HepG2 (cell line): ENCODE data around the gene DIPK1B. TPM values are rescaled to one million over a fixed set of nuclear protein-coding genes. Genes with fewer than 3 reads are reported as not detected.

ENCODE experiments used
- ATAC-seq: fragments of 200-7000 bp; cut with Tn5 transposase; 3 replicates; pipeline ENCODE4 v1.9.1; 2020; ENCODE audit warnings: mild to moderate bottlenecking, moderate library complexity
- BruUV-seq: library from RNA; stranded (reverse); fragments of 400-500 nt; replicated peaks from 2 replicates; lab custom pipeline; 2021; lab: Mats Ljungman, UMichigan
- CTCF ChIA-PET: fragments of 300-600 bp; formaldehyde crosslinking; extraction: SDS; loops from one replicate; lab custom pipeline; 2021; ENCODE audit warnings: low total read pairs, inconsistent platforms, low intra/inter-chr PET ratio; lab: Yijun Ruan, JAX
- POLR2A ChIA-PET: fragments of 350-600 bp; sonication (Branson Sonifier 250); formaldehyde crosslinking; loops from one replicate; lab custom pipeline; 2020; ENCODE audit warnings: antibody characterized with exemption, inconsistent platforms; lab: Yijun Ruan, JAX
- DNase-seq: peaks from one replicate; pipeline ENCODE4 v3.0.0-alpha.2; 2015; ENCODE audit warnings: low spot score
- FAIRE-seq: peaks from 3 replicates; lab custom pipeline; 2011; peaks lifted over from hg19 to GRCh38; lab: Jason Lieb, UNC
- H2AFZ ChIP-seq: one replicate; pipeline ENCODE4 v1.6.1; 2011; ENCODE audit warnings: low read length, inconsistent platforms
- H3K27ac ChIP-seq: fragments of 300-600 bp; 3 replicates; pipeline ENCODE4 v1.8.0; 2011; ENCODE audit warnings: mixed run types, mild to moderate bottlenecking, mixed read lengths, low read length, inconsistent platforms; ENCODE audit not compliant: insufficient read depth; ENCODE audit errors: extremely low read length
- H3K27me3 ChIP-seq, 2 experiments: fragments of 200-600 bp in 1 of 2; 2 replicates in 1 of 2; 3 replicates in 1 of 2; pipeline versions ENCODE4 v1.6.0 to v1.8.0; 2011; ENCODE audit warnings: low read length in 2 of 2, mild to moderate bottlenecking in 2 of 2, moderate library complexity in 2 of 2, inconsistent platforms in 1 of 2; ENCODE audit not compliant: insufficient read depth in 2 of 2, control insufficient read depth in 1 of 2
- H3K36me3 ChIP-seq, 2 experiments: fragments of 200-600 bp in 1 of 2; replicated peaks in 1 of 2; 2 replicates in 1 of 2; 3 replicates in 1 of 2; pipeline versions ENCODE4 v1.5.1 to v1.8.0; 2011; ENCODE audit warnings: low read length in 2 of 2, inconsistent platforms in 1 of 2; ENCODE audit not compliant: insufficient read depth in 2 of 2, control insufficient read depth in 1 of 2
- H3K4me1 ChIP-seq: 2 replicates; pipeline ENCODE4 v1.5.1; 2012; ENCODE audit warnings: low read length, inconsistent platforms; ENCODE audit not compliant: insufficient read depth
- H3K4me2 ChIP-seq: 2 replicates; pipeline ENCODE4 v1.6.0; 2011; ENCODE audit warnings: low read depth, low read length, inconsistent platforms
- H3K4me3 ChIP-seq, 3 experiments: fragments of 200-600 bp in 1 of 3; sonication (generic), shearing (Covaris generic) in 1 of 3; replicated peaks in 1 of 3; 2 replicates each; pipeline ENCODE4 v1.5.1; 2011 to 2016; ENCODE audit warnings: low read length in 3 of 3, inconsistent platforms in 2 of 3, low read depth in 2 of 3, mild to moderate bottlenecking in 2 of 3, control low read depth in 1 of 3, mixed read lengths in 1 of 3; ENCODE audit not compliant: insufficient read depth in 1 of 3
- H3K79me2 ChIP-seq: one replicate; pipeline ENCODE4 v1.6.1; 2011; ENCODE audit warnings: low read length, inconsistent platforms; ENCODE audit not compliant: insufficient read depth
- H3K9ac ChIP-seq: 2 replicates; pipeline ENCODE4 v1.6.0; 2011; ENCODE audit warnings: mild to moderate bottlenecking, low read depth, low read length, inconsistent platforms; ENCODE audit not compliant: insufficient read depth
- H3K9me3 ChIP-seq: 2 replicates; pipeline ENCODE4 v1.5.1; 2012; ENCODE audit warnings: mild to moderate bottlenecking, low read length
- H4K20me1 ChIP-seq: 2 replicates; pipeline ENCODE4 v1.6.0; 2011; ENCODE audit warnings: inconsistent platforms, mild to moderate bottlenecking, low read length, moderate library complexity; ENCODE audit not compliant: insufficient read depth
- ATF3 ChIP-seq: sonication (generic); formaldehyde crosslinking; IDR thresholded peaks from 2 replicates; pipeline ENCODE4 v1.4.0; 2020; ENCODE audit warnings: missing genetic modification reagents
- GRHL1 ChIP-seq: sonication (generic); formaldehyde crosslinking; conservative IDR thresholded peaks from 2 replicates; pipeline ENCODE4 v1.8.0; 2022; ENCODE audit warnings: missing genetic modification reagents
- HNF1B ChIP-seq: sonication (generic); formaldehyde crosslinking; IDR thresholded peaks from 2 replicates; pipeline ENCODE4 v1.5.1; 2020; ENCODE audit warnings: mild to moderate bottlenecking, moderate library complexity, missing genetic modification reagents
- HNRNPL ChIP-seq: fragments of 200-400 bp; formaldehyde crosslinking; IDR thresholded peaks from 2 replicates; pipeline ENCODE4 v1.6.1; 2017; ENCODE audit warnings: mild to moderate bottlenecking, low read depth, low read length
- IKZF5 ChIP-seq: IDR thresholded peaks from 2 replicates; pipeline ENCODE4 v1.6.1; 2018; ENCODE audit warnings: missing genetic modification reagents, mild to moderate bottlenecking, missing compliant biosample characterization
- MAFF ChIP-seq: IDR thresholded peaks from 2 replicates; pipeline ENCODE4 v1.6.1; 2011; ENCODE audit warnings: low read depth, low read length, improper control_type of control experiment
- ONECUT2 ChIP-seq: sonication (generic); formaldehyde crosslinking; IDR thresholded peaks from 2 replicates; pipeline ENCODE4 v1.4.0; 2020; ENCODE audit warnings: missing genetic modification reagents
- PHF20 ChIP-seq: sonication (generic); formaldehyde crosslinking; IDR thresholded peaks from 2 replicates; pipeline ENCODE4 v1.5.0; 2020; ENCODE audit warnings: mild to moderate bottlenecking, missing genetic modification reagents
- PRDM4 ChIP-seq: sonication (generic); formaldehyde crosslinking; IDR thresholded peaks from 2 replicates; pipeline ENCODE4 v1.9.0; 2021; ENCODE audit warnings: missing genetic modification reagents, borderline replicate concordance
- THAP9 ChIP-seq: sonication (generic); formaldehyde crosslinking; IDR thresholded peaks from 2 replicates; pipeline ENCODE4; 2020; ENCODE audit warnings: missing genetic modification reagents, mild to moderate bottlenecking, borderline replicate concordance
- ZNF34 ChIP-seq: sonication (generic); formaldehyde crosslinking; IDR thresholded peaks from 2 replicates; pipeline ENCODE4 v1.4.0; 2020; ENCODE audit warnings: mild to moderate bottlenecking, missing genetic modification reagents, borderline replicate concordance
- ZNF768 ChIP-seq: sonication (generic); formaldehyde crosslinking; IDR thresholded peaks from 2 replicates; pipeline ENCODE4 v1.4.0; 2020; ENCODE audit warnings: missing genetic modification reagents
- ZNF883 ChIP-seq: sonication (generic); formaldehyde crosslinking; IDR thresholded peaks from 2 replicates; pipeline ENCODE4 v1.5.1; 2020; ENCODE audit warnings: mild to moderate bottlenecking, missing genetic modification reagents; ENCODE audit errors: not compliant biosample characterization
- WGBS: methylation state at CpG from one replicate; pipeline ENCODE4 v1.1.6; 2017; ENCODE audit warnings: low lambda C conversion rate; 5-methylcytosine and 5-hydroxymethylcytosine counted together
- in situ Hi-C: cut with HindIII; loops from 2 replicates; pipeline ENCODE4 v1.10.0; 2017; ENCODE audit warnings: low pct_unique_long_range_greater_than_20kb; ENCODE audit not compliant: extremely low pct_ligation_motif_present
- intact Hi-C: fragments of 100-400 bp; cut with micrococcal nuclease; formaldehyde crosslinking; loops from one replicate; pipeline ENCODE4 v1.10.0; 2022; ENCODE audit not compliant: unreplicated experiment
- polyA plus RNA-seq, 8 experiments: library from polyadenylated mRNA; depleted of rRNA in 3 of 8; stranded (reverse) in 7 of 8; unstranded in 1 of 8; fragments of >200 nt; fragmentation: Illumina TruSeq in 4 of 8; extraction: Trizol in 4 of 8; gene quantifications; 2 replicates each; pipeline versions ENCODE4 v1.2.1 to v1.2.3, GENCODE V29; 2011 to 2016; ENCODE audit warnings: low read depth in 4 of 8, missing spikeins in 1 of 8, mixed read lengths in 1 of 8; ENCODE audit not compliant: insufficient read depth in 1 of 8
- total RNA-seq, 5 experiments: library from RNA; depleted of rRNA; stranded (reverse); fragments of >200 nt; fragmentation: Illumina TruSeq; extraction: Trizol; gene quantifications; 2 replicates each; pipeline ENCODE4 v1.2.3, GENCODE V29; 2016; ENCODE audit warnings: low read depth in 1 of 5

DIPK1B gene
- total and polyA plus RNA-seq, 2 of the 13 experiments (the other 11 are each of a cell fraction or from before 2014, with no cell fraction given), result 0.18 to 3.9 TPM

GRCh38 chr9:136729144-136729543 is 16.8 kb downstream of the DIPK1B start:
- no peak overlapping the region for H2AFZ ChIP-seq
- peak overlapping the region; percentile 90 for H3K9ac ChIP-seq
- ATAC-seq, result peak; percentile 40
- H4K20me1 ChIP-seq, result peaks cover 36% of the 10 kb centered on the region
- in situ Hi-C loops, result no loop called here
- H3K4me1 ChIP-seq, result peaks cover 55% of the 10 kb centered on the region
- WGBS, result 17% methylated on average over 6 of the region's 7 CpGs
- ChIA-PET POLR2A (interaction anchor here (0.9 to 3.6 kb wide), 10 partner anchors 9 to 263 kb away, joined by 3 to 30 read pairs (median 7); partner anchors contain the start of genes LCN10 and PAXX), CTCF (interaction anchor here (0.6 kb wide), 1 partner anchor 24 kb away, joined by 3 read pairs; no protein-coding TSS in a partner anchor)
- intact Hi-C loops, result no loop called here
- DNase-seq, result no peak
- no peak overlapping the region for H3K27ac ChIP-seq
- peak overlapping the region; percentile 97 for H3K4me2 ChIP-seq
- BruUV-seq, result no TSS peak
- H3K9me3 ChIP-seq, result no peaks in the 10 kb centered on the region
- peaks cover 8 to 14% of the 10 kb centered on the region in 2 experiments; a peak in 4 of 5 replicates for H3K36me3 ChIP-seq
- H3K27me3 ChIP-seq, result peaks cover 0 to 7% of the 10 kb centered on the region in 2 experiments; a peak in 1 of 5 replicates
- peak; percentile 21 for FAIRE-seq
- H3K4me3 ChIP-seq, result peak overlapping the region; percentile 61 to 89 (median 89); a peak in 5 of 6 replicates
- peaks cover 31% of the 10 kb centered on the region for H3K79me2 ChIP-seq
- TF ChIP-seq ZNF768 (CRISPR knock-in tag) (no peak), ZNF883 (CRISPR knock-in tag) (no peak), HNF1B (CRISPR knock-in tag) (no peak), MAFF (no peak), THAP9 (CRISPR knock-in tag) (peak; percentile 3; the same call in 1 of the 2 replicates), ZNF34 (CRISPR knock-in tag) (no peak), HNRNPL (0 out of 2 replicates have a peak, but pooled peaks have one; percentile 14), PRDM4 (CRISPR knock-in tag) (no peak), ONECUT2 (CRISPR knock-in tag) (no peak), IKZF5 (CRISPR knock-in tag) (no peak), GRHL1 (CRISPR knock-in tag) (no peak), ATF3 (no peak), PHF20 (CRISPR knock-in tag) (0 out of 2 replicates have a peak, but pooled peaks have one; percentile 16)
